GM19023 (cell line): Measurements from ENCODE around the gene FBXO27.
"Not testable (repeated sequence)": the region's sequence is repeated elsewhere in the genome, so short reads cannot be mapped to it uniquely, and the experiment has no call there.

Experiments used
- ATAC-seq: cut with Tn5 transposase; IDR thresholded peaks from one replicate; pipeline ENCODE4 v1.9.1; 2021; ENCODE audit warnings: mild to moderate bottlenecking, moderate library complexity; ENCODE audit not compliant: unreplicated experiment

The FBXO27 gene

DNA sequence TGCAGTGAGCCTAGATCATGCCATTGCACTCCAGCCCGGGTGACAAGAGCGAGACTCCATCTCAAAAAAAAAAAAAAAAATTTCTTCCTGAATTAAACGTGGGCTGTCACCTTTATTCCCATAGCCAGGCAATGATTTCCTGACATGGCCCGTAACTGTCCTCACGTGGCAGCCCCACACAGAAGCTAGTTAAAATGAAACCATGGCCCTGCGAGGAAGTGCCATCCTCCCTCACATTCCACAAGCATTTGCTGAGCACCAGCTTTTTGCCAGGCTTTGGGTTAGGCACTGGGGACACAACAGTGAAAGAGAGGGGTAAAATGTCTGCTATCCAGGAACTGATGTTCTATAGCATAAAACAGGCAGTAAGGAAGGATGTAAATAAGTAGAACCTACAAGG lies 13.2 kb upstream of the FBXO27 start:
- no peak for ATAC-seq

DNA sequence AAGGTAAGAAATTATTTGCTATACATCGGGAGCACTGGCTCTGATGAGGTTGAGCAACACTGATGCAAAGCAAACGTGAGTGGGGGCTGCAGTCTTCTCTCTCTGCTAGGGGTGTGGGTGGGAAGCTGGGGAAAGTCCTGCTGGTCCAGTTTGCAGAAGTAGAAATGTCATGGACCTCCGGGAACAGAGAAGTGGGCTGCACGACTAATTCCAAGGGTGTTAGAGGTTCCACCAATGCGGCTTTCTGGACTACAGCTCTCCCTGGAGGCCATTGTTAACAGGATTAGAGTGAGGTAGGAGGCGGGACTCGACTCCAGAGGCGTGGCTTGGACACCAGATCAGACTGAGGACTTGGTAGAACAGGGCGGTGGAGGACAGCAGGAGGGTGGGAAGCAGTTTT lies 5.7 kb upstream of the FBXO27 start:
- ATAC-seq, result no peak

GRCh38 chr19:39037194-39037593 lies 4.8 kb upstream of the FBXO27 start:
- ATAC-seq, result no peak

- no peak for ATAC-seq
Observed at GRCh38 chr19:39036581-39036980, 4.2 kb upstream of the FBXO27 start.

DNA sequence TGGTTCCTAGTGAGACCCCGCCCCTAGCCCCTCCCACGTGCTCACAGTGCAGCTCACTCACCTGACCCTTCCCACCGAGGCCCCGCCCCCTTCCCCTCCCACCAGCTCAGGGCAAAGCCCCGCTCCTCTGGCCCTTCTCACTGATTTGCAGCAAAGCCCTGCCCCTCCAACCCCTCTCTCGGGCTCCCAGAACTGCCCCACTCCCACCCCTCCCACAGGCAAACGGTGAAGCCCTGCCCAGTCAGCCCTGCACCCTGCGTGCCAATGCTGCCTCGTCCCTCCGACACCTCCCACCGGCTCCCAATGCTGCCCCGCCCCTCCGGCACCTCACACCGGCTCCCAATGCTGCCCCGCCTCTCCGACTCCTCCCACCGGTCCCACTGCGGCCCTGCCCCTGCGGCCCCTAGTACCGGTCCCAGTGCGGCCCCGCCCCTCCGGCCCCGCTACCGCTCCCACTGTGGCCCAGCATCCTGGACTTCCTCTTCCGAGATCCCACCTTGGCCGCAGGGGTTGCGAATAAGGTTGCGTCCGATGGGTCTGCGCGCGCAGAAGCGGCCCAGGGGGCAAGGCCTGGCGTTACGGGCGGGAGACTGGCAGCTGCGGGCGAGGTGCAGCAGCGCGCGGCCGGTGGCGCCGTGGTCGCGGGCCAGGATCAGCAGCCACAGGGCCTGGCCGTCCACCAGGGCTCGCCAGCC lies 834 bp downstream of the FBXO27 start:
- peak; percentile 82 for ATAC-seq

DNA sequence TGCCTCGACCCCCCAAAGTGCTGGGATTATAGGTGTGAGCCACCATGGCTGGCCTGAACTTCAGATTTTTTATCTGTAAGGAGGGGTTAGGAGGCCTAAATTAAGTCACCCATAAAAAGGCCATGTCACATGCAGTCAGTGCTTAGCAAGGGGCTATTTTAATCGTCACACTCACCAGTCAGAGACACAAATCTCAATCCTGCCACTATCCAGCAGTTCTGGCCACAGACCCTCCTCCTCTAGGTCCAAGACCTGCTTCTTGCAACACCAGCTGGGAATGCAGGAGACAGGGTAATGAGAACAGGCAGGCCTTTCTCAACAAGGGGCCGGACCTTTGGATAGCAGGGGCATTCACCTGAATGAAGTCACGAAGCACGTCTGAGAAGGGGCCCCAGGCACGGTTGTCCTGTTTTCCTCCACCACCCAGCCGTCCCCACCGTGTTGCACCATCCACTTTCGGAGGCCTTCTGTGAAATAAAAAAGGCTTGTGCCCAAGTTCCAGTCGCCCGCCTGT lies 1.4 kb downstream of the FBXO27 start:
- ATAC-seq, result no peak

DNA sequence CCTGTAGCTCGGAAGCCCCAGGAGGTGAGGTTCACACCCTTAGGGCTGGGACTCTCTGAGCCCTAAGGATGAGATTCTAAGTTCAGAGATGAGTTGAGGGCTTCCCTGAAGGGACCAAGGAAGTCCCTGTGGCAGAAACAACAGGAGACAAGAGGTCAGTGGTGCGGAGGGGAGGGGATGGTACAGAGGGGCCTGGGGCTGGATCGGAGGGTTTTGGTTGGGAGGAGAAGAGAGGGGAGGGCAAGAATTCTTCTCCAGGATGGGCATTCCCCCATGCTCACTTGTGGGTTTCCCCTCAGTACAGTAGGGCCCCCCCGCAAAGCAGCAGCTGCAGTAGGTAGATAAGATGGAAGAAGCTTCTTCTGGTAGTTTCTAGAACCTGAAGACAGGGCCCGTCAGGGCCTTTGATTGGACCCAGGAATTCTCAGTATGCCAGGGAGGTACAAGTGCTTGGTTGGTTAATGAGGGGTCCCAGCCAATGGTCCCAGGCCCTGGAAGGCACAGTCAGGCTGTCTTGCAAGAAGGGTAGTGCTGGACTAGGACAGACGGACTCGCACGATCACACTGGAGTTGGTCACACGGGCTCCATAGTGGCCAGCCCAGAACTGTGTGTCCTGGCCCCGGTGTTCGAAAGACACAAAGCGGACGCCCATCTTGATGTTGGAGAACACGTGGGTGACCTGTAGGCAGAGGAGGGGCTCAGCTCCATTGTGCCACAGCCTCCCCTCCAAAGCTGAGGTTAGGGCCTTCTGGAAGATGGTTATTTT lies 7.3 kb downstream of the FBXO27 start:
- ATAC-seq, result no peak

DNA sequence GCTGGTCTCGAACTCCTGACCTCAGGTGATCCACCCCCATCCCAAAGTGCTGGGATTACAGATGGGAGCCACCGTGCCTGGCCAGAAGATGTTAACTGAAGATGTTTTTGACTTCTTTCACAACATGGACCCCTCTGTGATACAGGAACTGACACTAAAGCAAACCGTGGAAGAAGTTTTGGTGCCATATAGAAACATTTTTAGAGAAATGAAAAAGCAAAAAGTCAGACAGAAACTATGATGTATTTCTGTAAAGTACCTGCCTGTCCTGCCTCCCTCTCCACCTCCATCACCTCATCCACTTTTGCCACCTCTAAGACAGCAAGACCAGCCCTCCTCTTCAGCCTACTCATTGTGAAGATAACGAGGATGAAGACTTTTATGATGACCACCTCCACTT lies 11.3 kb downstream of the FBXO27 start:
- ATAC-seq, result no peak

- ATAC-seq, result no peak
Observed at GRCh38 chr19:39017646-39018045, 14.7 kb downstream of the FBXO27 start.

DNA sequence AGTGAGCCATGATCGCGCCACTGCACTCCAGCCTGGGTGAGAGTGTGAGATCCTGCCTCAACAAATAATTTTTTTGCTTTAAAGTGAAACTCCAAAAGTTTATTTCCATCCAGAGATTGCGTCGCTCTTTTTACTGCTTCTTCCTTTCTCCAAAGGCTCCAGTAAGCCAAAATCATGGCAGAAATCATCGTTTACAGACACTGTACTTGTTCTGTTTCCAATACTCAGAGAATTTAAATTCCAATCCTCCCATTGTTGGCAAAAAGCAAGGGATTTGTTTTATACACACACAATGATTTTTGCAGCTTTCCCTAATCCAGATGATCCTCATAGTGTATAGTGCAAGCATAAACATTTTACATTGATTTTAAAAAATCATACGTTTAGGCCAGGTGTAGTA lies 15.3 kb downstream of the FBXO27 start:
- no peak for ATAC-seq

DNA sequence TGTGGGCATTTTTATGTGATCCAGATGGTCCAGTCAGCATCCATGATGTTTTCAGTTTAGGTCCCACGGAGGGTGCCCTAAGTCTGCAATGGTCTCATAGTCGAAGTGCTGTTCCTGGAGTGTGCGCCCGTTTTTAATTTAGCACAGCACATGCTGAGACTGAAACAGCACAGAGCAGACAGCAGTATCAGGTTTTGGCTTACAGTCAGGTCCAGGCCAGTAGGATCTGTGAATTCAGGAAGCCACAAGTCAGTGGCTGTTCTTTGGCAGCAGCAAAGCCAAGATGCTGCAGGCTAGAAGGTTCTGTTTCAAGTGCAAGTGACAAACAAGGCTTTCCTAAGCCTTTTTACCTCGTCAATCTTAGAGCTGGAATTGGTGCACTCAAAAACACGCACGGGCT lies 18.3 kb downstream of the FBXO27 start:
- ATAC-seq, result no peak

GRCh38 chr19:39009001-39009400 lies 23.3 kb downstream of the FBXO27 start:
- no peak for ATAC-seq

DNA sequence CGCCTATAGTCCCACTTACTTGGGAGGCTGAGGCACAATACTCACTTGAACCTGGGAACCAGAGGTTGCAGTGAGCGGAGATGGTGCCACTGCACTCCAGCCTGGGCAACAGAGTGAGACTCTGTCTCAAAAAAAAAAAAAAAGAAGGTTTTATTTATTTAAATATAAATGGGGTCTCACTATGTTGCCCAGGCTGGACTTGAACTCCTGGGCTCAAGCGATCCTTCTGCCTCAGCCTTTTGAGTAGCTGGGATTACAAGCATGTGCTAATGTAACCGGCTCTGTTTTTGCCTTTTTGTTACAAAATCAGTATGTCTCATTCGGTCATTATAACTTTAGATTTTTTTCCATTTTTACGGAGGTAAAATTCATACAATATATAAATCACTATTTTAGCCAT lies 24.2 kb downstream of the FBXO27 start:
- ATAC-seq, result no peak

GRCh38 chr19:39007096-39007495 lies 25.3 kb downstream of the FBXO27 start:
- no peak for ATAC-seq

DNA sequence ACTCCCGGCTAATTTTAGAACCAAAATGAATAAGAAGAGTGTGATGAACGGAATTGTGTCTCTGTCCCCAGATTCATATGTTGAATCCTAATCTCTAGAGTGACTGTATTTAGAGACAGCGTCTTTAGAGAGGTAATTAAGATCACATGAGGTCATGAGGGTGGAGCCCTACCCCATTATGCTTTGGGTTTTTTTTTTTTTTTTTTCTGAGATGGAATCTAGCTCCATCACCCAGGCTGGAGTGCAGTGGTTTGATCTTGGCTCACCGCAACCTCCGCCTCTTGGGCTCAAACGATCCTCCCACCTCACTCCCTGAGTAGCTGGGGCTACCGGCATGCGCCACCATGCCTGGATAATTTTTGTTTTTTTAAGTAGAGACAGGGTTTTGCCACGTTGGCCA lies 27.9 kb downstream of the FBXO27 start:
- no peak for ATAC-seq

GRCh38 chr19:39003796-39004195 lies 28.6 kb downstream of the FBXO27 start:
- no peak for ATAC-seq

- no peak for ATAC-seq
Observed at GRCh38 chr19:39003188-39003587, 29.2 kb downstream of the FBXO27 start.

- ATAC-seq, result no peak
Observed at GRCh38 chr19:39001041-39001440, 31.3 kb downstream of the FBXO27 start.

DNA sequence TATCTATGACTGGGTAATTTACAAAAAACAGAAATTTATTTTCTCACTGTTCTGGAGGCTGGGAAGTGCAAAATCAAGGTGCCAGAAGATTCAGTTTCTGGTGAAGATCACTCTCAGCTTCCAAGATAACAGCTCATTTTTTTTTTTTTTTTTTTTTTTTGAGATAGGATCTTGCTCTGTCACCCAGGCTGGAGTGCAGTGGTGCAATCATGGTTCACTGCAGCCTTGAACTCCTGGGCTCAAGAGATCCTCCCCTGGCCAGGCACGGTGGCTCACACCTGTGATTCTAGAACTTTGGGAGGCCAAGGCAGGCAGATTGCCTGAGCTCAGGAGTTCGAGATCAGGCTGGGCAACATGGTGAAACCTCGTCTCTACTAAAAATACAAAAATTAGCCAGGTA lies 34.8 kb downstream of the FBXO27 start:
- ATAC-seq, result not testable (repeated sequence)

DNA sequence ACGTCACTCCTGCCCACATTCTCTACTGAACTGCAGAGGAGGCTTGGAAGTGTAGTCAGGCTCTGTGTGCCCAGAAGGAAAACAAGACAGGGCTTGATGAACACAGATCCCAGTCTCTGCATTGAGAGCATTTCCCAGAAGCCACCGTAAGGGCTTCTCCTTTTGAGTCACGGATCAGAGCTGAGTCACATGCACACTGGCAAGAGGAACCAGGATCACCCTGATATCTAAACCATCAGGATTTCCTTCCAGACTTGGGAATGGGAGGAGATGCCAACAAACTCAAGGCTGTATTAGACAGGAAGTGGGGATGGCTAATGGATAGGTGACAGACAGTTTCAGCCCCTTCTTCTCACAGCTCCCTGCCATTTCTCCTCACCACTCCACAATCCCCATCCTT lies 39.1 kb downstream of the FBXO27 start:
- no peak for ATAC-seq

- no peak for ATAC-seq
Observed at GRCh38 chr19:38990949-38991697, 41.2 kb downstream of the FBXO27 start.

GRCh38 chr19:38989614-38990013 lies 42.7 kb downstream of the FBXO27 start:
- not testable (repeated sequence) for ATAC-seq
